SHP77 treated with DMSO at 0.1 percent for 48 hours (cell line): ENCODE data around the gene NPR1.
"Not testable (repeated sequence)": the region's sequence is repeated elsewhere in the genome, so short reads cannot be mapped to it uniquely, and the experiment has no call there.

Experiments used
- DNase-seq: peaks from one replicate; lab custom pipeline; 2025; lab: John Stamatoyannopoulos, UW

Gene NPR1

DNA sequence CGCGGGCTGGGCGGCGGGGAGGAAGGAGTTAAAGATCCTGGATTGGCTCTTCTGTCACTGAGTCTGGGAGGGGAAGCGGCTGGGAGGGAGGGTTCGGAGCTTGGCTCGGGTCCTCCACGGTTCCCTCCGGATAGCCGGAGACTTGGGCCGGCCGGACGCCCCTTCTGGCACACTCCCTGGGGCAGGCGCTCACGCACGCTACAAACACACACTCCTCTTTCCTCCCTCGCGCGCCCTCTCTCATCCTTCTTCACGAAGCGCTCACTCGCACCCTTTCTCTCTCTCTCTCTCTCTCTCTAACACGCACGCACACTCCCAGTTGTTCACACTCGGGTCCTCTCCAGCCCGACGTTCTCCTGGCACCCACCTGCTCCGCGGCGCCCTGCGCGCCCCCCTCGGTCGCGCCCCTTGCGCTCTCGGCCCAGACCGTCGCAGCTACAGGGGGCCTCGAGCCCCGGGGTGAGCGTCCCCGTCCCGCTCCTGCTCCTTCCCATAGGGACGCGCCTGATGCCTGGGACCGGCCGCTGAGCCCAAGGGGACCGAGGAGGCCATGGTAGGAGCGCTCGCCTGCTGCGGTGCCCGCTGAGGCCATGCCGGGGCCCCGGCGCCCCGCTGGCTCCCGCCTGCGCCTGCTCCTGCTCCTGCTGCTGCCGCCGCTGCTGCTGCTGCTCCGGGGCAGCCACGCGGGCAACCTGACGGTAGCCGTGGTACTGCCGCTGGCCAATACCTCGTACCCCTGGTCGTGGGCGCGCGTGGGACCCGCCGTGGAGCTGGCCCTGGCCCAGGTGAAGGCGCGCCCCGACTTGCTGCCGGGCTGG, at the start of gene NPR1:
TSS of gene NPR1 (plus strand) at position 170 of the 818 bp plus-strand sequence. CDS start at position 591, 421 bp downstream.
- DNase-seq, result no peak

GRCh38 chr1:153629343-153629665, 49.2 kb upstream of the NPR1 start:
- DNase-seq, result no peak

- no peak for DNase-seq
Observed at GRCh38 chr1:153629971-153630370, 48.5 kb upstream of the NPR1 start.

DNA sequence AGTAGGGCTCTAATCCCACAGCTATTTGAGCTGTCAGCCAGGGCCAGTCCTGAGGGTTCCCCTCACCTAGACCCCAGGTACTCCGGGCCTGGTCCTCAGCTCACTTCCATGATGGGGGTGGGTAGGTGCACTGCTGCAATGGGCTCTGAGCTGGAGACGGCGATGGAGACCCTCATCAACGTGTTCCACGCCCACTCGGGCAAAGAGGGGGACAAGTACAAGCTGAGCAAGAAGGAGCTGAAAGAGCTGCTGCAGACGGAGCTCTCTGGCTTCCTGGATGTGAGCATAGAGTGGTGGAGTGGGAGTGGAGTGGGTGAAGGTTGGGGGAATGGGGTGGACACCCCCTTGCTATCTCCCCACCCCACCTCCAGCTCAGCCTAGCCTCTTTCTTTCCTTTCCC, 48.1 kb upstream of the NPR1 start:
- DNase-seq, result no peak

- DNase-seq, result no peak
Observed at GRCh38 chr1:153631047-153632022, 47.2 kb upstream of the NPR1 start.

DNA sequence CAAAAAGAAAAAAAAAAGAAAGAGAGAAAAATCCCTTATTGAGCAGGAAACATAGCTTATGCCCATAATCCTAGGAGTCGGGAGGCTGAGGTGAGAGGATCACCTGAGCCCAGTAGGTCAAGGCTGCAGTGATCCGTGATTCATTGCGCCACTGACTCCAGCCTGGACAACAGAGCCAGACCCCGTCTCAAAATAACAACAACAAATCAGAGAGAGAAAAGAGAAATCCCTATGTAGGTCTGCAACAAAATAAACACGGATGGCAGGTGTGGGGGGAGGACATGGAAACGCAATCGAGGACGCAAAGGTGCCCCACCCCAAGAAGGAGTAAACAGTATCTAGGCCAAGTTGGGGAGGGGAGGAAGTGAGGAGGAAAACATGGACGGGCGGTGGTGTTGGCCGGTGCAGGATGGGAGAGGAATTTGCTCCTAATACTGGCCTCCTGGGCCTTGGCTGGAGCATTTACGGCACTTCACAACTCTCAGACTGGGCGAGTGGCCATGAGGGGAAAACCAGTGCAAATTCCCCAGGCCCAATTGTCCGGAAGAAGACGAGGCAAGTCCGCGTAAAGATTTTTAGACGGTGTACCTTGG, 45.2 kb upstream of the NPR1 start:
- DNase-seq, result no peak

GRCh38 chr1:153633754-153634665, 44.5 kb upstream of the NPR1 start, which contains the start of gene CHTOP:
CHTOP (plus strand) TSS chr1:153634066; CDS start chr1:153636589, 2,523 bp downstream.
- DNase-seq, result peak; percentile 98

DNA sequence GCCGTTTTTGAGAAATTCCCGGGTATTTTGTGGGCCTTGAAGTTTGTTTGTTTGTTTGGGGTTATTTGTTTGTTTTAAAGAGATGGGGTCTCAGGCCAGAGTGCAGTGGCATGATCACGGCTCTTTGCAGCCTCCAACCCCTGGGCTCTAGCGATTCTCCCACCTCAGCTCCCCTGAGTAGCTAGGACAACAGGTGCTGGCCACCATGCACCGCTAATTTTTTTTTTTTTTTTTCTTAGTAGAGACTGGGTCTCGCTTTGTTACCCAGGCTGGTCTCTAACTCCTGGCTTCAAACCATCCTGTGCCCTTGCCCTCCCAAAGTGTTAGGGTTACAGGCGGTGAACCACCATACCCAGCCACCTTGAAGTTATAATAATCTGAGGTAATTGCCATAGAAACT, 42.6 kb upstream of the NPR1 start:
- no peak for DNase-seq

GRCh38 chr1:153636312-153636711, 42.2 kb upstream of the NPR1 start:
- no peak for DNase-seq

- no peak for DNase-seq
Observed at GRCh38 chr1:153638261-153638660, 40.2 kb upstream of the NPR1 start.

DNA sequence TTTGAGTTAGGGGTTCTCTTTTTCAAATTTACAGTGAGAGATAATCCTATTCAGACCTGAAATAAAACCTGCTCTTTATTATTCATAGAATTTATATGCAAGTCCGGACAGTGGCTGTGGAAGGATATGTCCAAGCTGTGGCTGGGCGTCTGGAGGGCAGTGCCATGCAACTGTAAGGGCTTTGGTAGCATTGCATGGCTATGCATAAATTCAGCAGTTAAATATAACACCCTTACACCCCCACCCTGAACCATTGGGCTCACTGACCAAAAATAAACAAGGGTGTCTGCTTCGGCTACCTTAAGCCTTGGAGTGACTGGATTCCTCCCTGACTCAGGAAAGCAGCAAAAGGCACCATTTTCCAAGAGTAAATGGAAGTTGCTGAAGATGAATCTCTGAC, 39.2 kb upstream of the NPR1 start:
- DNase-seq, result no peak

DNA sequence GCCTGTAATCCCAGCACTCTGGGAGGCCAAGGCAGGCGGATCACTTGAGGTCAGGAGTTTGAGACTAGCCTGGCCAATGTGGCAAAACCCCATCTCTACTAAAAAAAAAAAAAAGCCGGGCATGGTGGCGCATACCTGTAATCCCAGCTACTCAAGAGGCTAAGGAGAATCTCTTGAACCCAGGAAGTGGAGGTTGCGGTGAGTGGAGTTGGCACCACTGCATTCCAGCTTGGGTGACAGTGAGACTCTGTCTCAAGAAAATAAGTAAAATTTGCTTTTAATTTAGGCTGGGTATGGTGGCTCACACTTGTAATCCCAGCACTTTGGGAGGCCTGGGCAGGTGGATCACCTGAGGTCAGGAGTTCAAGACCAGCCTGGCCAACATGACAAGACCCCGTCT, 38.3 kb upstream of the NPR1 start:
- DNase-seq, result not testable (repeated sequence)

DNA sequence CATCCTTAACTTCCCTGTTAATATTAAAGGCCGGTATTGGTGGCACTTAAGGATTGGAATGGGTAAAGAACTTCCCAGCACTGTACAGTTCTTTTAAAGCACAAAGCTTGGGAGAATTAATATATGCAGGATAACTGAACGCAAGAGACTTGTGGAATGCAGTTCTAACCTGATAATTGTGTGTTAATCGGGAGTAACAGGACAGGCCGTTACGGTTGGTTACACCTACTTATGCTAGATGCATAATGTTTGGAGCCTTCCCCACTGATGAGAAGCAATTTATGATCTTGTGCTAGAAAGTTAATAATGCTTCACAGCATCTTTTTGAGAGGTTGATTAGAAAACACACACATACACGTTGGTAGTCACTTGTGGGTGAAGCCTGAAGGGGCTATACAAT, 37.6 kb upstream of the NPR1 start:
- no peak for DNase-seq

- DNase-seq, result no peak
Observed at GRCh38 chr1:153642161-153642560, 36.3 kb upstream of the NPR1 start.

GRCh38 chr1:153643100-153643499, 35.4 kb upstream of the NPR1 start:
- no peak for DNase-seq

DNA sequence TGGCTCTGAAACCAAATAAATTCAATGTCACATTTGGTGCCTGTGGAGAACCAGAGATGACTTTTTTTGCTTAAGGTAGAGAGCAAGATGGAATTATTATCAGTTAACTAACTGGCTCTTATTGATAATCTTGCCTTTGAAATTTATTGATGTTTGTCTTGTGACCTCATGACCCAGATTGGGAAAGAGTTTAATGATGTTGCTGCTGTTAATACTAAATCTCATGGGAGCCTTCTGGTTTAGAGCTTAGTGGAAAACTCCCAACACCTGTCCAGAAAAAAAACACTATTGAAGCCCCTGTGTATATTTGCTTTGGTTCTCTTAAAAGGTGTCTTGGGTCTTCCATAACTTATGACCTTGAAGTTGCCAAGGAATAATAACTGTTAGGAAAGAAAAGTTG, 34.7 kb upstream of the NPR1 start:
- DNase-seq, result no peak

DNA sequence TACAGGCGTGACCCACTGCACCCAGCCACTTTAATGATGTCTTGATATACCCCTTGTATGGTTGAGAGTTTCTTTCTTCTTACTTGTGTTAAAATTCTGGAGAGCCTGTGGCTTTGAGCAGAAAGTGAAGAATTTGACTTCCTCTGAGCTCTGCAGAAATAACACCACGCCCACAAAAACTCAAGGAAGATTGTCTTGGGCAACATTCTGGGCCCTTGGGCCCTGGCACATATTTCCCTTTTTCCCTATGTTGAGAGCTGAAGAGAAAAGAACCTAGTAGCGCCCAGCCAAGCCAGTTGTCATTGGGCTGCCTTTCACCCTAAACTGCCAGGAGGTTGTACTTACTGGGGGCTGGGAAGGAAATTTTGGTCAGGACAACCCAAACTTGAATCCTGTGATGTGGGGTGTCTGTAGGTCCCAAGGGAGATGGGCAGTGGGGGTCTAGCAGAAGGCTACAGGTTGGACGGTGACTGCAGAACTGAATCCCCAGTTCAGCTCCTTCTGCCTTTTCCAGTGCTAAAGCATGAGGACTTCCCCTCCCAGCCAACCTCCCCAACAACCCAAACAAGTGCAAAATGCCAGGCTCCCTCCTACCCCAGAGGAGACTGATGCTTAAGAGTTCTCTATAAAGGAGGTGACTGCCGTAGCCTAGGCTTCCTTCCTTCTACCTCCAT, 31.7 kb upstream of the NPR1 start:
- no peak for DNase-seq

DNA sequence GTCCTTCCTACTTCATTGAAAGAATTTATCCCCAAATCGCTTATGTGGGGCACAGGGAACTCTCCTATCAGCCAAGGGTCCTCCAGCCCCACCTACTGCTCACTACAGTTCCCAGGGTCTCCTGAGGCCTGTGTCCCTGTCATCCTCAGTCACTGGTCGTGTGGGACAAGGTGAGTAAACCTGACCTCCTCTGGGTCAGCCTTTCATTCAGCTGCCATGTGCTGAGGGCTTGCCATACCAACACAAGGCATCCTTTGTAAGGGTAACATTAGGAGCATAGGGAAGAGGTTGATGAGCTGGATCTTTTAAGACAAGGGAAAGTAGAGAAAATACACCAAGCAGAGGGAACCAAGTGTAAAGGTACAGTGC, 31.2 kb upstream of the NPR1 start:
- no peak for DNase-seq

- no peak for DNase-seq
Observed at GRCh38 chr1:153648000-153648643, 30.4 kb upstream of the NPR1 start.

DNA sequence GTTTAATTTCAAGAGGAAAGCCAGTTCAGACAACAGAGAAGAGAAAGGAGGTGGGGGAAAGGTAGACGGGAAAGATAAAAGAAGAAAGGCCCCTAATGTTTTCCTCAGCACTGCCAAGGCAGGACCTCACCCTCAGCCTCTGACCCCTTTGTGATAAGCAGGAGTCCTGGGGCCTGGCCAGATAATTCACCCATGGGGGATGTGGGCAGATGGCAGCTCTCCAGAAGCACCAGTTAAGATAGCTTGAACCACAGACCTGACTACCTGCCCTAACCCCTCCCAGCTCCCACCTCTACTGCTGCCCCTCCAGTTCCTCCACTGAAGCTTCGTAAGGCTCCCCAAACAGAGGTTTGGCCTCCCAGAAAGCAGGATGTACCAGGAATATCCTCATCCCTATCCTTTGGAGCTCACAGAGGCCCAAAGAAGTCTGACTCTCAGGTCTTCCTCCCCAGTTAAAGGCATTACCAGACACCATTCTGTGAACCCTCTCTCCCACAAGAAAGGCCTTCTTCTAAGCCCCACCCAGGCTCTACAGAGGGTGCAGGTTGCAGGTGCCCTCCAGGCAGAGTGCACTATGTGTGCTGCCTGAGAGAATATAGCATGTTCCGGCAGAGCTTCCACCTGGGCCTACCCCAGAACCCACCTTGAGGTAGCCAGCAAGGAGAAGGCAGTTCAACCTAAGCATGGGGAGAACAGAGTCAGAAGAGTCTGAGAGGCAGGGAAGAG, 29.2 kb upstream of the NPR1 start:
- peak; percentile 64 for DNase-seq
